WTC11 (cell line): ENCODE results near the gene FBN2.

Experiments used
- CREM ChIP-seq: sonication (generic); formaldehyde crosslinking; IDR thresholded peaks from 2 replicates; pipeline ENCODE4 v1.8.1; 2022; ENCODE audit warnings: mild to moderate bottlenecking, missing genetic modification reagents, moderate library complexity
- CTCF ChIP-seq: fragments of 200-600 bp; IDR thresholded peaks from 2 replicates; pipeline ENCODE4 v1.8.0; 2022; ENCODE audit warnings: antibody characterized with exemption
- FOXP4 ChIP-seq: sonication (generic); formaldehyde crosslinking; IDR thresholded peaks from 2 replicates; pipeline ENCODE4 v1.8.0; 2022; ENCODE audit warnings: mild to moderate bottlenecking, missing genetic modification reagents
- HMGA2 ChIP-seq: fragments of 250-450 bp; sonication (Bioruptor Pico); IDR thresholded peaks from 2 replicates; pipeline ENCODE4 v1.4.0; 2021; ENCODE audit warnings: mild to moderate bottlenecking, moderate library complexity
- MAX ChIP-seq: sonication (generic); formaldehyde crosslinking; IDR thresholded peaks from 2 replicates; pipeline ENCODE4 v1.8.0; 2022; ENCODE audit warnings: mild to moderate bottlenecking, missing genetic modification reagents
- PRRX2 ChIP-seq: fragments of 250-450 bp; sonication (Bioruptor Pico); IDR thresholded peaks from 2 replicates; pipeline ENCODE4 v1.8.0; 2021; ENCODE audit warnings: mild to moderate bottlenecking
- TF ChIP-seq, protein P1 (sequence below): sonication (generic); formaldehyde crosslinking; IDR thresholded peaks from 2 replicates; pipeline ENCODE4 v1.8.1; 2023; ENCODE audit warnings: mild to moderate bottlenecking, missing genetic modification reagents, moderate library complexity
- TF ChIP-seq, protein P2 (sequence below): sonication (generic); formaldehyde crosslinking; IDR thresholded peaks from 2 replicates; pipeline ENCODE4 v1.8.1; 2023; ENCODE audit warnings: mild to moderate bottlenecking, missing genetic modification reagents, moderate library complexity

- TF ChIP-seq CTCF: no peak
- TF ChIP-seq CREM: no peak
- no peak for TF ChIP-seq FOXP4 (CRISPR knock-in tag)
- TF ChIP-seq, protein P1, sequence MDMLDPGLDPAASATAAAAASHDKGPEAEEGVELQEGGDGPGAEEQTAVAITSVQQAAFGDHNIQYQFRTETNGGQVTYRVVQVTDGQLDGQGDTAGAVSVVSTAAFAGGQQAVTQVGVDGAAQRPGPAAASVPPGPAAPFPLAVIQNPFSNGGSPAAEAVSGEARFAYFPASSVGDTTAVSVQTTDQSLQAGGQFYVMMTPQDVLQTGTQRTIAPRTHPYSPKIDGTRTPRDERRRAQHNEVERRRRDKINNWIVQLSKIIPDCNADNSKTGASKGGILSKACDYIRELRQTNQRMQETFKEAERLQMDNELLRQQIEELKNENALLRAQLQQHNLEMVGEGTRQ (CRISPR knock-in tag): no peak
- no peak for TF ChIP-seq HMGA2 (CRISPR knock-in tag)
- TF ChIP-seq PRRX2 (CRISPR knock-in tag): no peak
- TF ChIP-seq, protein P2, sequence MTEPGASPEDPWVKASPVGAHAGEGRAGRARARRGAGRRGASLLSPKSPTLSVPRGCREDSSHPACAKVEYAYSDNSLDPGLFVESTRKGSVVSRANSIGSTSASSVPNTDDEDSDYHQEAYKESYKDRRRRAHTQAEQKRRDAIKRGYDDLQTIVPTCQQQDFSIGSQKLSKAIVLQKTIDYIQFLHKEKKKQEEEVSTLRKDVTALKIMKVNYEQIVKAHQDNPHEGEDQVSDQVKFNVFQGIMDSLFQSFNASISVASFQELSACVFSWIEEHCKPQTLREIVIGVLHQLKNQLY (CRISPR knock-in tag): no peak
- no peak for TF ChIP-seq MAX (CRISPR knock-in tag)
Measured at GRCh38 chr5:128408622-128409021, 129.4 kb downstream of the FBN2 start.
